LNCaP clone FGC (cell line): ENCODE data around the gene CLCN7.

Experiments
- DNase-seq: peaks from one replicate; pipeline ENCODE4 v3.0.0-alpha.2; 2011; ENCODE audit warnings: low read depth
- H3K4me3 ChIP-seq: 2 replicates; pipeline ENCODE4 v1.5.1; 2011; ENCODE audit warnings: mild to moderate bottlenecking, low read depth, low read length, control low read depth
- TF ChIP-seq, protein P1 (sequence below): IDR thresholded peaks from 2 replicates; pipeline ENCODE4 v1.5.1; 2012; ENCODE audit warnings: mild to moderate bottlenecking; ENCODE audit not compliant: control insufficient read depth, insufficient read depth; ENCODE audit errors: extremely low read depth

The CLCN7 gene

GRCh38 chr16:1455190-1456171, 19.3 kb downstream of the CLCN7 start:
- TF ChIP-seq, protein P1, sequence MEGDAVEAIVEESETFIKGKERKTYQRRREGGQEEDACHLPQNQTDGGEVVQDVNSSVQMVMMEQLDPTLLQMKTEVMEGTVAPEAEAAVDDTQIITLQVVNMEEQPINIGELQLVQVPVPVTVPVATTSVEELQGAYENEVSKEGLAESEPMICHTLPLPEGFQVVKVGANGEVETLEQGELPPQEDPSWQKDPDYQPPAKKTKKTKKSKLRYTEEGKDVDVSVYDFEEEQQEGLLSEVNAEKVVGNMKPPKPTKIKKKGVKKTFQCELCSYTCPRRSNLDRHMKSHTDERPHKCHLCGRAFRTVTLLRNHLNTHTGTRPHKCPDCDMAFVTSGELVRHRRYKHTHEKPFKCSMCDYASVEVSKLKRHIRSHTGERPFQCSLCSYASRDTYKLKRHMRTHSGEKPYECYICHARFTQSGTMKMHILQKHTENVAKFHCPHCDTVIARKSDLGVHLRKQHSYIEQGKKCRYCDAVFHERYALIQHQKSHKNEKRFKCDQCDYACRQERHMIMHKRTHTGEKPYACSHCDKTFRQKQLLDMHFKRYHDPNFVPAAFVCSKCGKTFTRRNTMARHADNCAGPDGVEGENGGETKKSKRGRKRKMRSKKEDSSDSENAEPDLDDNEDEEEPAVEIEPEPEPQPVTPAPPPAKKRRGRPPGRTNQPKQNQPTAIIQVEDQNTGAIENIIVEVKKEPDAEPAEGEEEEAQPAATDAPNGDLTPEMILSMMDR = no peak
- H3K4me3 ChIP-seq = no peak overlapping the region
- no peak for DNase-seq

DNA sequence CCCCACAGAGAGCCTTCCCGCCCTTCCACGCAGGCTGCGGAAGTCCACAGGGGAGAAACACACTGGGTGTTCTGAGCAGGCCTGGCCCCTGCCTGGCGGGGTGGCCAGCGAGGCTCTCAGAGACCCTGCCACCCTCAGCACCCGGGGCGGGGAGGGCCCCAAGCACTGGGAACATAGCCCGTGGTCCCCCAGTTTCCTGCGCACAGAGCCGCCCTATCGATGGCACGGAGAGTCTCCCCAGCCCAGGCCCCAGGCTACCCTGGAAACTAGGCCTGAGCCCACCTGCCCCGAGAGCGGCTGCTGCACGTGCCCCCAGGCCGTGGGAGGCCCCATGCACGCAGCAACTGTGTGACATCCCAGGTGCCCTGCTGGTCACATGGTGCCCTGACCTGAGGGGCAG, 20.3 kb downstream of the CLCN7 start:
- no peak for DNase-seq
- TF ChIP-seq, protein P1 = no peak
- no peak overlapping the region for H3K4me3 ChIP-seq

- TF ChIP-seq, protein P1 = no peak
- H3K4me3 ChIP-seq = no peak overlapping the region
- DNase-seq = no peak
These were observed 21.5 kb downstream of the CLCN7 start for GRCh38 chr16:1453316-1453715.

GRCh38 chr16:1452530-1452929, 22.3 kb downstream of the CLCN7 start:
- TF ChIP-seq, protein P1 = no peak
- no peak overlapping the region for H3K4me3 ChIP-seq
- no peak for DNase-seq

DNA sequence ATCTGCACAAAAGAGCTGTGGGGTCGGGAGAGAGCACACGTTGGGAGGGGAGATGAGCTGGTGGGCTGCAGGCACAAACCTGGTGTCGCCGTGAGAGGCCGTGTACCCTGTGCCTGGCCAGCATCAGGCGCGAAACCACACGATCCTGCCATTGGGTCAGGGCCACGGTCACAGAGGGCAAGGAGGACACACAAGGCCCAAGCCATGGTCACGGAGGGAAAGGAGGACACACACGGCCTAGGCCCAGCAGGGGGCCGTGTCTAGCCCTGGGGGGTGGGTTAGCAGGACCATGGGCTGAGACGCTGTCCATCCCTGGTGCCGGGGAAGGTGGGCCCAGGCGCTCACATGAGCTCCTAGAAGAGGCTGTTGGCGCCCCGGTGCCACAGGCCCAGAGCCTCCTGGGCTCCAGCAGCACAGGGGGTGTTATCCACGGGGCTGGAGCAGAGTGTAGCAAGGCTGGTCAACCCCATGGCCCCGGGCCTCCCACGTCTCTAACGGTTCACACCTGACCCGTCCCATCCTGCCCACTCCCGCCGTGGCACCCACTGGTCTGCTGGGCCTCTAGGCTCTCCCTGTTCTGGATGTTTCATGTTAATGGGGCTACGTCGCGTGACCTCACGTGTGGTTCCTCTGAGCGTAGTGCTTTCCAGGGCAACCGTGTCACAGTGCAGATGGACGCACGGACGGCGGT, 23.0 kb downstream of the CLCN7 start:
- H3K4me3 ChIP-seq = no peak overlapping the region
- TF ChIP-seq, protein P1 = no peak
- DNase-seq = no peak

GRCh38 chr16:1450841-1451240, 24.0 kb downstream of the CLCN7 start:
- no peak overlapping the region for H3K4me3 ChIP-seq
- TF ChIP-seq, protein P1 = no peak
- no peak for DNase-seq
